HG03575 (cell line): ENCODE data around the gene ADAMTSL1.

Source experiments
- ATAC-seq: cut with Tn5 transposase; IDR thresholded peaks from one replicate; pipeline ENCODE4 v1.9.1; 2021; ENCODE audit not compliant: unreplicated experiment, insufficient number of reproducible peaks, low FRiP score; ENCODE audit errors: extremely low read depth

The ADAMTSL1 gene

GRCh38 chr9:18705796-18706392, 231.9 kb downstream of the ADAMTSL1 start:
- ATAC-seq: no peak

DNA sequence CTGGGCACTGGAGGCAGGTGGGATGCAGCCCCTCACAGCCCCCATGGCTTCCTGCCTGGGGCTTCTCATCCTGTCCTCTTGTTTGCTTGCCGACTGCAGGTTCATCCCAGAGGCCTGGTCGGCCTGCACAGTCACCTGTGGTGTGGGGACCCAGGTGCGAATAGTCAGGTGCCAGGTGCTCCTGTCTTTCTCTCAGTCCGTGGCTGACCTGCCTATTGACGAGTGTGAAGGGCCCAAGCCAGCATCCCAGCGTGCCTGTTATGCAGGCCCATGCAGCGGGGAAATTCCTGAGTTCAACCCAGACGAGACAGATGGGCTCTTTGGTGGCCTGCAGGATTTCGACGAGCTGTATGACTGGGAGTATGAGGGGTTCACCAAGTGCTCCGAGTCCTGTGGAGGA, 232.7 kb downstream of the ADAMTSL1 start:
- ATAC-seq: no peak

- ATAC-seq: no peak
Observed at GRCh38 chr9:18707061-18707461, 233.1 kb downstream of the ADAMTSL1 start.

DNA sequence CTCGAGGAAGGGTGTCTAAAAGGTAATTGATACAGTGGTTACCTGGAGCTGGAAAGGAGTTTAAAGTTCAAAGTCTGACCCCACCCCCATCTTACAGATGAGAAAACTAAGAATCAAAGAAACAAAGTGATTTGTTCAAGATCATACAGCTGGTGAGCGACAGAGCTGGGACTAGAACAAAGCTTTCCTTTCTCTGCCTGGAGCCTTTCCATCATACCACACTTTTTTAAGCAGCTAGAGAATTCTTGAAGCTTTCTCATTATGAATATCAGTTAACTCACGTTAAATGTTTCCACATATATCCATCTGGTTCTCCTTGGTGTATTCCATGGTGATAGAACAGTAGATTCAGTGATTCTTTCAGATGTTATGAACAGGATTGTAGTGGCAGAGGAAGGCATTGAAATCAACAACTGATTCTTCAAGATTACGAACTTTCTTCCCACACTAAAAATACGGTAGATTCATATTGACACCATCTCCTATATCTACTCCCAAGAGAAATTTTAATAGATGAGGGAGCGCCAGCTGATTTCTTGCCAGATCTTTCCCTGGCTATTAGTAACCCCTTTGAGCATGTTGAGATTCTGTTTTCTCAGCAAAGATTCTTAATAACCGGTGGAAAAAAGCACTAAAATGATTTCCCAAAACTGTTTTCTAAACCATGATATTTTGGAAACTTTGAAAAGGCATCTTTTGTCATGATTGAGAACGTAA, 233.7 kb downstream of the ADAMTSL1 start:
- ATAC-seq: no peak

DNA sequence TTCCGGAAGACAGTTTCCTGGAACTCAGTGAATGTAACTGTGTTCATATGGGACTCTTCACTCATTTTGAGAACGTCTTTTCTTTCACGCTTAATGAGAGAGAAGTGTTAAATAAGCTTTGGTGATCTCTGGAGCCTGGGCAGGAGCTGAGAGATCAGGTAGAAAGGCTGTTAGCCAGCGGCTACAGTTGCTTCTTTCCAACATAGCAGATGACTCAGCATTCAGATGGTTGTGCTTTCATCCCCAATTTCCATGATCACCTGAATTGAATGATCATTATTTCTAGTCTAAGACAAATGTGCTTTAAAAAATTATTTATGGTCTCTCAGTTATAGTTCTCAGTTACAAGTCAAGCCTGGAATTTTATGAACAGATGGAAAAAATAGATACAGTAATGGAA, 234.5 kb downstream of the ADAMTSL1 start:
- ATAC-seq: no peak

DNA sequence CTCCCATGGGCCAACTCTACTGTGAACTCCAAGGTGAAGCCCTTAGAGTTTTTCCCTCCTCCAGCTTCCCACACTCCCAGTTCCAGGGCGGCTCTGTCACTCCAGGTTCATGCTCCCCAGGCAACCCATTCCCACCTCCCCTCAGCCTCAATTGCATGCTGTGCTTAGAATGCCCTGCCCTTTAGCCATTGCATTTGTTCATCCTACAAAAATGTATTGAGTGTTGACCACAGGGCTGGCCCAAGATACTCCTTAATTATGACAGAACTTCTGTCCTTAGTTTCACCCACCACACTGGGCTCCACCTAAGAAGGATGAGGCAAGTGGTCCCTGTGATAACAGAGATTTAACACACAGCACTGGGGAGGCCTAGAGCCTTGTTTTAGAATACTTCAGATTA, 236.1 kb downstream of the ADAMTSL1 start:
- ATAC-seq: no peak

DNA sequence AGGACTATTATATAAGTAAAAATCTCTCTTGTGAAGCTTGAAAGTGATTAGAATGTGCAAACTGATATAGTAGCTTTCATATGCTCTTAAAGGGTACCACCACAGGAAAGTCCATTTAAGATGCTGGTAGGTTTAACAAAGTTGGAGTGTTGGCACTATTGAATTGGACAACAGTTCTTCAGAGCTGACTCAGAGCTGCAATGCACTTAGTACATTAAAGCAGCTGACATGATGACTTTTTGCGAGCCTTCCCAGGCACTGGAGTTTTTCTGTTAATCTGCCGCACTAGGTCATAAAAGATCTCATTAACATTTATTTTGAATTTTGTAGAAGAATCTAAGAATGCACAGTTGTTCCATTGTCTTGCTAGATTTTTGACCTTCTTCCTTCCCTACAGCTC, 243.8 kb downstream of the ADAMTSL1 start:
- no peak for ATAC-seq

- no peak for ATAC-seq
Observed at GRCh38 chr9:18718393-18718792, 244.4 kb downstream of the ADAMTSL1 start.

DNA sequence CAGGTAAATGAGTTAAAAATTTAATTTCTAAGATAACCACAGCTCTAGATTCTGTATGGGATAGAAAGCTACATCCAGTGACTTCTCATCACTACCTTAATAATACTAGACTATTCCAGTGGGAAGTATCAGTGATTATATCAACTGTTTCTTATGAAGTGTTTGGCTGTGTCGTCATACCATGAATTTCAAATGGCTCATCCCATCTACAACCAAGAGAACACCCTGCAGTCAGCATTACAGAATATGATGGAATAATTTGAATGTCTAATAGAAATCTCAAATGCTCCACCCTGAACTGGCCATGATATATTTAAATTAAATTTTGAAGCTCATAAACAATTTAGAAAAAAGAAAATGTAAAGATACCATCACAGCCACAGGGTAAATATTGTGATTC, 245.0 kb downstream of the ADAMTSL1 start:
- no peak for ATAC-seq

DNA sequence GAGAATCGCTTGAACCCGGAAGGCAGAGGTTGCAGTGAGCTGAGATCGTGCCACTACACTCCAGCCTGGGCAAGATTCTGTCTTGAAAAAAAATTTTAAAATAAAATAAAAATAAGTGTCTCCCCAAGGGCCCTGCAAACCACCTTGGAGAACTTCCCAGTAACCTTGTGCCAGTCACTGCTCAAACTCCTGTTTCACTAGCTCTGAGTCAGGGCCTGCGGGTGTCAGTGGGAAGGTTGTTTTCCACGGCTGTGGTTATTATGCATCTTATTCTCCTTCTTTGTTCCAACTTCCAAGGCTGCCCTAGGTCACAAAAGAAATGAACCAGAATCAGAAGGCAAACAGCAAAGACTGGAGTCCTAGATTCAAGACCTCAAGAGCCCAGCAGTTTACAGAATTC, 246.7 kb downstream of the ADAMTSL1 start:
- no peak for ATAC-seq

DNA sequence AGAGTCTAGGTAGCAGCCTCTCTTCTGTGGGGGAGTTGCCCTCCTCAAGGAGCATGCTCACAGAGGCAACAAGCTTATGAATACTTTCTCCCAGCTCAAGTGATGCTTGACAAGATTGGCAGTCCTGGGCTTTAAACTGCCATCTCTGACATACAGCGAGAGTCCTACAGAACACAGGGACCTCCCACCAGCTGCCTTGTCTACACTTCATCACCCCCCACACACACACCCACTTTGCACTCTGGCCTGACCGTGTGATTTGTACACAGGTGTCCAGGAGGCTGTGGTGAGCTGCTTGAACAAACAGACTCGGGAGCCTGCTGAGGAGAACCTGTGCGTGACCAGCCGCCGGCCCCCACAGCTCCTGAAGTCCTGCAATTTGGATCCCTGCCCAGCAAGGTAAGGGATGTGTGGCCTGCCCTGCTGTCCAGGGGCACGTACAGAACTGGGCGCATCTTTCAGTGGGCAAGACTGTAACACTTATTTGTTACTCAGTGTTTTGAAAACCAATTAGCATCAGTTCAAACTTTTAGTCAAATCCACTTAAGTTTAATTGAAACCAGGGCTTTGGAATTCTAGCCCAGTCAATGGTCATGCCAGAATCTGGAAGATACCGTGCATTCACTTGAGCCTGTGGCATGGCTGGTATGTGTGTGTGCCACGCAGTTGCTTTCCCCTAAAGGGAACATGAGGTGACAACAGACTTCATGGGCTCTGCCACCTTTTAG, 247.5 kb downstream of the ADAMTSL1 start:
- no peak for ATAC-seq

DNA sequence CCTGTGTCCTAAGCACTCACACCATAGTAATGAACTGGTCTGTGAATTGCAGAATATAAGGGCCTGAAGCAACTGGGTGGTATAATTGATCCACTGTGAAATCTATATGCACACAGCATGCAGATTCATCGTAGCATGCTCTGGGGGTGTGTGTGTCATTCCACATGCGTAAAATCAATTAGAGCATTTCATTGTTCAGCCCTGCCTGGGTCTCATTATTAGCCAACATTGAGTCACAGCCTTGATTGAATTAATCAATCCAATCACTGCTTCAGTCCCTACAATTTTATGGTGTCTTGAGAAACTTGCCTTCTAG, 248.0 kb downstream of the ADAMTSL1 start:
- no peak for ATAC-seq

- ATAC-seq: no peak
Observed at GRCh38 chr9:18722882-18723281, 248.9 kb downstream of the ADAMTSL1 start.

GRCh38 chr9:18723366-18723765, 249.4 kb downstream of the ADAMTSL1 start:
- ATAC-seq: no peak

DNA sequence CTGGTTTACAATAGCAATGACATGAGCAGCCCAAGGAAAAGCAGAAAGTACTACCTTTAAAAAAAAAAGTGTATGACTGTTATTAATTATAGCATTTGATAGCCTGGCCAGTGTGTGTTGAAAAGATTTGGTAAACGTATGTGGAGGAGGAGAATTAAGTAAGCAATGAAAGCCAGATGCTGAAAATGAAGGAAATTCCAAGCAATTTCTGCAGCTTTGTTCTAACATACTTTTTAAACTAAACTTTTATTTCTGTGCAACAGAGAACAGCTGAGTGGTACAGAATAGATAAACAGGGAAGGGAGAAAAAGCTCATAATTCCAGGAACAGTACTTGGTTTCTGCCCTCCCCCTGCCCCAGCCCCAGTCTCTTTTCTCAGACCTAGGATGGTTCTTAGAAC, 252.6 kb downstream of the ADAMTSL1 start:
- no peak for ATAC-seq

GRCh38 chr9:18727904-18728303, 254.0 kb downstream of the ADAMTSL1 start:
- no peak for ATAC-seq

DNA sequence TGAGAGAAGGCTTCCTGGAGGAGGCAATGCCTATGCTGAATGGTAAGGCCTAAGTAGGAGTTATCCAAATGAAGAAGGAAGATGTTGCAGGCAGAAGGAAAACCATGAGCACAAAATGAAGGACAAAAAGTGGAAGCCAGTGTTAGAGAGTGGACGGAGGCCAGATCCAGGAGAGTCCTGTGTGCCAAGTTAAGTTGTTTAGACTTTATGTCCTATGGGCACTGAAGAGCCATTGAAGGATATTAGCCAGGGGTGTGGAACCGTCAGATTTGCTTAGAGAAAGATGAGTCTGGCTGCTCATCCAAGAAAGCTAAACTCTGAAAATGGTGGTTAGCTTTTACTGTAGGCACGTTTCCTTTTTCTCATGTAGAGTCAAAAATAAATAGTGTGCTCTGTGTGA, 254.7 kb downstream of the ADAMTSL1 start:
- no peak for ATAC-seq

DNA sequence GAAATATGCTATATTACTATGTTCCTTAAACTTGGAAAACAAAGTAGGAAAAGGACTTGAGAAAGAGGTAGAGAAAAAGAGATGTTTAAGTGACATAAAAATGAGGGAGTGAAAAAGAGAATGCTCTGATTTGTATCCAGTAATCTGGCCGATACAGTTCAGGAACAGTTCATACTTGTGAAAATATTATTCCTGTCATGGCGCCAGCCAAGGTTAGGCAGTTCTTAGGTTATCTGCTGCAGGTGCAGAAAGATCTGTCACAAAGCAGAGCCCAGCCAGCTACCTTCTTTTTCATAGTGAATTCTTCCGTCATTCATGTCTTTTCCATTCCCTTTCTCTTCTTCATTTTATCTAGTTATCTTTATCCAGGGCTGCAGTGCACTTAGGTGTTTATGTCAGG, 256.3 kb downstream of the ADAMTSL1 start:
- no peak for ATAC-seq

DNA sequence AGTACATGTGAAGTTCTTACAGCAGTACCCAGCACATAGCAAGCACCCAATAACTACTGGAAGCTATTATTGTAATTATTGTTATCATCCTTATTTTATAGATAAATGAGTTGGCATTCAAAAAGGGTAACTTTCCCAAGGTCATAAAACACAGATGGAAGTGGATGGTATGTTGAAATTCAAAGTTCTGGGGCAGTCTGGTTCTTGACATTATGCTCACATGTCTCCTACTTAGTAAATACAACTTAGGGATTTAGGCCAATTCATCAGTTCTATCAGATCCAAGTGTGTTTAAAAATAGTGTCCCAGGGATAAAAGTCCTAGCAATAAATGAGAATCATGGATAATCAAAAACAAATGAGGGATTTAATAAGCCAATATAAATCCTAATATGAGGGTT, 265.2 kb downstream of the ADAMTSL1 start:
- no peak for ATAC-seq

GRCh38 chr9:18739641-18740318, 265.8 kb downstream of the ADAMTSL1 start:
- ATAC-seq: no peak
